ES-I3 (cell line): ENCODE results near the gene MCL1.
"Not testable (repeated sequence)": the region's sequence is repeated elsewhere in the genome, so short reads cannot be mapped to it uniquely, and the experiment has no call there.

Experiments used
- H3K36me3 ChIP-seq: 2 replicates; pipeline ENCODE4 v1.6.1; 2013; ENCODE audit warnings: mild to moderate bottlenecking, low read length, control low read depth, moderate library complexity; ENCODE audit not compliant: insufficient read depth
- H3K4me1 ChIP-seq: 2 replicates; pipeline ENCODE4 v1.6.1; 2013; ENCODE audit warnings: mild to moderate bottlenecking, control low read depth, low read length; ENCODE audit not compliant: insufficient read depth
- H3K9ac ChIP-seq: 2 replicates; pipeline ENCODE4 v1.6.1; 2013; ENCODE audit warnings: low read depth, mild to moderate bottlenecking, low read length, moderate library complexity
- H3K9me3 ChIP-seq: 2 replicates; pipeline ENCODE4 v1.6.1; 2013; ENCODE audit warnings: mild to moderate bottlenecking, low read length, moderate library complexity; ENCODE audit not compliant: control insufficient read depth, insufficient read depth

MCL1 gene

DNA sequence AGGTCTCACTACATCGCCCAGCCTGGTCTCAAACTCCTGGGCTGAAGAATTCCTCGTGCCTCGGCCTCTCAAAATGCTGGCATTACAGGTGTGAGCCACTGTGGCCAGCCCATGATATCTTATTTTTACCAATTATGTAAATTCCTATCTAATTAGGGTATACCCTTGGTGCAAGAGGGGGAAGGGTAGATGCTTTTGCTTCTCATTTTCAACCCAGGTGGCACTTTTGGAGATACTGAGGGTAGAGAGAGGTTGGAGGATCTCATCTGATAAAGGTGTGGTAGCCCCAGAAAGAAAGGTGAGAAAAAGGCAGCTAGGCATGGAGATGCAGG, 32.6 kb upstream of the MCL1 start:
- H3K9ac ChIP-seq, result no peak overlapping the region

DNA sequence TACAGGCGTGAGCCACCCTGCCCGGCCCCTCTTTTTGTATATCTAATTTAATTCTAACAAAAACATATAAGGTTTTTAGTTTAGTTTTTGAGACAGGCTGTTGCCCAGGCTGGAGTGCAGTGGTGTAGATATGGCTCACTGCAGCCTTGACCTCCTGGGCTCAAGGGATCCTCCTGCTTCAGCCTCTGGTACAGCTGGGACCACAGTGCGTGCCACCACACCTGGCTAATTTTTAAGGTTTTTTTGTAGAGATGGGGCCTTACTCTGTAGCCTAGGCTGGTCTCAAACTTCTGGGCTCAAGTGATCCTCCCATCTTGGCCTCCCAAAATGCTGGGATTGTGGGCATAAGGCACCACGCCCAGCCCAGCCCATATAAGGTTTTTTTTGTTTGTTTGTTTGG, 31.2 kb upstream of the MCL1 start:
- no peak overlapping the region for H3K9ac ChIP-seq
- H3K36me3 ChIP-seq, result peaks cover 7% of the 10 kb centered on the region
- no peaks in the 10 kb centered on the region for H3K9me3 ChIP-seq
- peaks cover 16% of the 10 kb centered on the region for H3K4me1 ChIP-seq

More for the DNA sequence above, 32.6 kb upstream of the MCL1 start:
- no peaks in the 10 kb centered on the region for H3K9me3 ChIP-seq
- peaks cover 20% of the 10 kb centered on the region for H3K4me1 ChIP-seq
- H3K36me3 ChIP-seq, result peaks cover 17% of the 10 kb centered on the region

DNA sequence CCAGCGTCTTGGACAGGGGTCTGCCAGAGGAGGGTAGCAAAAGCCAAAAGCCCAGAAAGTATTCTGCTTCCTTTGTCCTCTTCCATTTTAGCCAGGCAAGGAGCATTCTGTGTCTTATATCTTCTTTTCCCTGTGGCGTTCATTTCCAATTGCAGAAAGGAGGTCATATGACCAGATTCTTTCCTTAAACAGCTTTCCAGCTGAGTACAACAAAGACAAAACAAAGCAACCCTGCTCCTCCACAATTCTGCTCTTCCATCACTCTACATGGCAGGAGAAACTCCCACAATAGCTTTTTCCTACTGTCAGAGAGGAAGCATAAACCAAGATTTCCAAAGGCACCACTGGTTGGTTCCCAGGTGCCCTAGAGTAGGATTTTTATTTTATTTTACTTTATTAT, 30.3 kb upstream of the MCL1 start:
- peaks cover 5% of the 10 kb centered on the region for H3K36me3 ChIP-seq
- H3K9ac ChIP-seq, result no peak overlapping the region
- H3K9me3 ChIP-seq, result no peaks in the 10 kb centered on the region
- peaks cover 16% of the 10 kb centered on the region for H3K4me1 ChIP-seq

DNA sequence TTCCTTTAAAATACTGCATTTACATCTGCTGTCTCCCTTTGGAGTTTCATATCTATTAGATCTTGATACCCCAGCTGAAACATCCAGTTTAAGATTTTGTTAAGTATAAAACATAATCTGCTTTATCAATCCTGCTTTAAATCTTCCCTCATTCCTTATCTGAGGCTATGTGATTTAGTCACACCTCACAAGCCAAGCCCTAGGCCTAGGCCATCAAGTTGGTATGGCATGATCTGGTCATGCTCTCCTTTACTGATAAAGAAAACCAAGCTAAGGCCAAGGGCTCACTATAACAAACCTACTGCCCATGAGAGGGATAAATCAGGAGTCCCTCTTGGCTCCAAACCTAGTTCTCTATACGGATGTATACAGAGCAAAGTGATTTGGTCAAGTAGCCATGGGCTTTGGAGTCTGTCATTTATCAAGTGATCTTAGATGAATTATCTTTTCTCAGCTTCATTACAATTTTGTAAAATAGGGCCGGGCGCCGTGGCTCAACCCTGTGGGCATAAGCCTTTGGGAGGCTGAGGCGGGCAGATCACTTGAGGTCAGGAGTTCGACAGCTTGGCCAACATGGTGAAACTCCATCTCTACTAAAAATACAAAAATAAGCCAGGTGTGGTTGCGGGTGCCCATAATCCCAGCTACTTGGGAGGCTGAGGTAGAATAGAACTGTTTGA, 27.2 kb upstream of the MCL1 start:
- Histone ChIP-seq H3K36me3 (peaks cover 5% of the 10 kb centered on the region), H3K4me1 (peaks cover 27% of the 10 kb centered on the region), H3K9me3 (no peaks in the 10 kb centered on the region), H3K9ac (no peak overlapping the region)

DNA sequence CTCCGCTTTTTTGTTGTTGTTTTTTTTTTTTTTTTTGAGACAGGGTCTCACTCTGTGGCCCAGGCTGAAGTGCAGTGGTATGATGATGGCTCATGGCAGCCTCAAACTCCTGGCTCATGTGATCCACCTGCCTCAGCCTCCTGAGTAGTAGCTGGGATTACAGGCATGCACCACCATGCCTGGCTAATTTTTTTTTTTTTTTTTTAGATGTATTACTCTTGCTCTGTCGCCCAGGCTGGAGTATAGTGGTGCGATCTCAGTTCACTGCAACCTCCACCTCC, 26.0 kb upstream of the MCL1 start:
- H3K9me3 ChIP-seq, H3K9ac ChIP-seq, H3K36me3 ChIP-seq: not testable (repeated sequence)
- peaks cover 22% of the 10 kb centered on the region for H3K4me1 ChIP-seq

DNA sequence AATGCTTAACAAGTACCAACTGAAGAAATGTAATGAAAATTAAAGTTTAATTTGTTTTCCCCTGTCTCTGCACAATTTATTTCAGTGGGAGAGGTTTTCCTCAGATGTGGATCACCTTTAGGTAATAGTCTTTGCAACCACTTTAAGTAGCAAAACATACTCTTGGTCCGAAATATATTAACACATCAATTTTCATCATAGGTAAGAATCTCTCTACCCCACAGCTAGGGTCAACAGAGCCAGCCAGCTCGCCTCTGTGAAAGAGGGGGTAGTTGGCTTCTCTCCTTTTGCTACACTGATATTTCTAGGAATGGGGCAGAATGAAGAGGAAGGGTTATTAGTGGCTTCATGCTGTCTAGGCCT, 24.8 kb upstream of the MCL1 start:
- H3K9me3 ChIP-seq, result no peaks in the 10 kb centered on the region
- H3K9ac ChIP-seq, result no peak overlapping the region
- H3K36me3 ChIP-seq, result no peaks in the 10 kb centered on the region; the same call in none of the 2 replicates
- peaks cover 16% of the 10 kb centered on the region for H3K4me1 ChIP-seq

DNA sequence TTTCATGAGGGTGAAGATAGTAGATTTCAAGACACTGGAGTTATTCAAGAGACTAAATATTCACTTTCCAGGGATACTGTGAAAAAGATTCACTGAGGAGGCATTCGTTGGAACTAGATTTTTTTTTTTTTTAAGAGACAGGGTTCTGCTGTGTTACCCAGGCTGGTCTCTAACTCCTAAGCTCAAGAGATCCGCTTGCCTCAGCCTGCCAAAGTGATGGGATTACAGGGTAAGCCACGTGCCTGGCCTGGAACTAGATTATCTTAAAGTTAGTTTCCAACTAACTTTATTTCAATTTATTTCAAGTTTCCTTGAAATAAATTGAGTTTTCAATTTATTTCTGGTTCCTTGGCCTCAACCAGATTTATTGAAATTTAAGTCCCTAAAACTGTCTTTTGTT, 24.3 kb upstream of the MCL1 start:
- H3K36me3 ChIP-seq, result no peaks in the 10 kb centered on the region; the same call in 1 of the 2 replicates
- H3K9me3 ChIP-seq, result no peaks in the 10 kb centered on the region
- H3K9ac ChIP-seq, result no peak overlapping the region
- peaks cover 16% of the 10 kb centered on the region for H3K4me1 ChIP-seq

DNA sequence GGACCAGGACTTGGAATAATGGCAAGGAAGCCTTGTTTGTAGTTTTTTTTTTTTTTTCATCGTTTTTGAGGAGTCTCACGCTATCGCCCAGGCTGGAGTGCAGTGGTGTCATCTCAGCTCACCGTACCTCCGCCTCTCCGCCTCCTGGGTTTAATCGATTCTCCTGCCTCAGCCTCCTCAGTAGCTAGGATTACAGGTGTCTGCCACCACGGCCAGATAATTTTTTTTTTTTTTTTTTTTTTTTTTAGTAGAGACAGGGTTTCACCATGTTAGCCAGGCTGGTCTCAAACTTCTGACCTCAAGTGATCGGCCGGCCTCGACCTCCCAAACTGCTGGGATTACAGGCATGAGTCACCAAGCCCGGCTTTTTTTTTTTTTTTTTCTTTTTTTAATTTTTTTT, 23.0 kb upstream of the MCL1 start:
- peaks cover 16% of the 10 kb centered on the region for H3K4me1 ChIP-seq
- not testable (repeated sequence) for H3K9me3 ChIP-seq

DNA sequence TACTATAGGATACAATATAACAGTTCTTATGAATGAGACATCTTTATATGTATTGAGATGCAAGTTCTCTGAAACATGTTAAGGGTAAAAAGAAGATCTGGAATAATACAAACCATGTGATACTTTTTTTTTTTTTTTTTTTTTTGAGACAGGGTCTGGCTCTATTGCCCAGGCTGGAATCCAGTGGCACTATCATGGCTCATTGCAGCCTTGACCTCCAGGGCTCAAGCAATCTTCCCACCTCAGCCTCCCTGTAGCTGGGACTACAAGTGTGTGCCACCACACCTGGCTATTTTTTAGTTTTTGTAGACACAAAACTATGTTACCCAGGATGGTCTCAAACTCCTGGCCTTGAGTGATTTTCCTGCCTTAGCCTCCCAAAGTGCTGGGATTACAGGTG, 22.1 kb upstream of the MCL1 start:
- Histone ChIP-seq H3K36me3 (no peaks in the 10 kb centered on the region; the same call in 1 of the 2 replicates), H3K9me3 (no peaks in the 10 kb centered on the region), H3K9ac (no peak overlapping the region), H3K4me1 (peaks cover 16% of the 10 kb centered on the region)

More for the DNA sequence above, 23.0 kb upstream of the MCL1 start:
- not testable (repeated sequence) for H3K9ac ChIP-seq, H3K36me3 ChIP-seq

DNA sequence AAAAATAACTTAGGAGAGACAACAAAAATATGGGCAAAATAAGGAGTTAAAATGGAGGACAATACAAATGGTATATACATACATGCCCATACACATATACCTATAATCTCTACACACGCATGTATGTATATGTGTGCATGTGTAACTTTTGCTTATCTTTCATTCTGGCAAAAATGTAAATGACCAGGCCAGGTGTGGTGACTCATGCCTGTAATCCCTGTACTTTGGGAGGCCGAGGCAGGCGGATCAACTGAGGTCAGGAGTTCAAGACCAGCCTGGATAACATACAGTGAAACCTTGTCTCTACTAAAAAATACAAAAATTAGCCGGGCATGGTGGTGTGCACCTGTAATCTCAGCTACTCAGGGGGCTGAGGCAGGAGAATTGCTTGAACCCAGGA, 18.9 kb upstream of the MCL1 start:
- H3K36me3 ChIP-seq, H3K9ac ChIP-seq, H3K9me3 ChIP-seq, H3K4me1 ChIP-seq: not testable (repeated sequence)

DNA sequence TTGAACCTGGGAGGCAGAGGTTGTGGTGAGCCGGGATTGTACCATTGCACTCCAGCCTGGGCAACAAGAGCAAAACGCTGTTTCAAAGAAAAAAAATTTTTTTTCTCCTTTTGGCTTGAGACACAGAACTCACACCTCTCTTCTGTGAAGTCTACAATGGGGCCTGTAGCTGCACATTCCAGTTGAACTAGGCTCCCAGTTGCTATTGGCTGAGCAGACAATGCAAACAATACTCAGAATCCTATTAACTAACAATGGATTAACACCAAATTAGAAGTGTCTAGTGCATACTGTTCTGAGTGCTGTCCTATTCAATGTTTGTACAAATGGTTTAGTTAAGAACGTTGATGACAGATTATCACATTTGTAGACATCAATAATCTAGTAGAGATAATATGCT, 17.6 kb upstream of the MCL1 start:
- Histone ChIP-seq H3K4me1 (no peaks in the 10 kb centered on the region), H3K36me3 (peaks cover 3% of the 10 kb centered on the region), H3K9me3 (0 out of 2 replicates have a peak, but pooled peaks cover 2% of the 10 kb centered on the region), H3K9ac (no peak overlapping the region)

DNA sequence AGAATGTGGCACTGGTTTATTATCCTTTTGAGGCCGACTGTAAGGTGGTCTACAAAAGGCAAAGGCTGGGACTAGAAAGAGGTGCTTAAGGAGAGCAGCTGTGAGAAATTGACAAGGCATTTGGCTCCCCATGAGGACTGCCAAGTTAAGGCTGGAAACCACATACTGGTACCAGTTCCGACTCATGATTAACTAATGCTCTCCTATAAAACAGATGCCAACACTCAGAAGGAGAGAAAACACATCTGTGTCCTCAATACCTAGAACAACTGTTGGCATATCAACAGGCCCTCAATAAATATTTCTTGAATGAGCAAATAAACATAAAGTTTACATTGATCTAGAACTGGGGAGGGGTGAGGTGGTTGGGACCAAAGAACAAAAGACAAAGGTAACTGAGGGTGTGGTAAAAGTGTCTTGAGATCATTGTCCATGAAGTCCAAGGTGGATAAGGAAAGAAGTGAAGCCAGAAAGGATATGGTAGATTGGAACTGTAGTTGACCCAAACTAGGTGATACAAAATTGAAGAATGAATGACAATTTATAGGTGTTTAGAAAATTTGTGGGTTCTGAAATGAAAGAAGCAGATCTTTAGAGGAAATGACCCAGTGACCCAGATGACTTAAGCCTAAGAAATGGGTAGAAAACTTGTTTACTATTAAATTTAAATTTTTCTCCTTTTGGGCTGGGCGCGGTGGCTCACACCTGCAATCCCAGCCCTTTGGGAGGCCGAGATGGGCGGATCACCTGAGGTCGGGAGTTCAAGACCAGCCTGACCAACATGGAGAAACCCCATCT, 16.9 kb upstream of the MCL1 start:
- Histone ChIP-seq H3K9ac (no peak overlapping the region), H3K36me3 (peaks cover 3% of the 10 kb centered on the region), H3K9me3 (0 out of 2 replicates have a peak, but pooled peaks cover 2% of the 10 kb centered on the region), H3K4me1 (no peaks in the 10 kb centered on the region)

DNA sequence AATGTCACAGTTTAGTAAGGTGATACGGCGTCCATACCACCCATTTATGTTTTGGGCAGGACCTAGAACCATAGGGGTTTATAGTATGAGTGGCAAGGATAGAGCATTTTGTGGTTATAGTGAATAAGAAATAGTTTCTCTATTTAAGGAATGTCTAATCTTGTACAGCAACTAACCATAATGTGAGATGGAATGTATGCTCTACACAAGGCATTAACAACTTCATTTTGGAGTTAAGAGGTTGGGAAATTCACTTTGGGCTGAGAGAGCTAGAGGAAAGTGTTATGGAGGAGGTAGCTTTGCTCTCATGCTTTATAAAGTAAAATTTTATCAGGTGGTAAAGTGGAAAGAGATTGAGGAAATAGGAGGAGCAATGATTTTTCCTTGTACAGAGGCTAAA, 3.0 kb upstream of the MCL1 start:
- H3K9me3 ChIP-seq, result 0 out of 2 replicates have a peak, but pooled peaks cover 3% of the 10 kb centered on the region
- peaks cover 14% of the 10 kb centered on the region for H3K36me3 ChIP-seq
- no peak overlapping the region for H3K9ac ChIP-seq
- peaks cover 6% of the 10 kb centered on the region; the same call in 1 of the 2 replicates for H3K4me1 ChIP-seq

DNA sequence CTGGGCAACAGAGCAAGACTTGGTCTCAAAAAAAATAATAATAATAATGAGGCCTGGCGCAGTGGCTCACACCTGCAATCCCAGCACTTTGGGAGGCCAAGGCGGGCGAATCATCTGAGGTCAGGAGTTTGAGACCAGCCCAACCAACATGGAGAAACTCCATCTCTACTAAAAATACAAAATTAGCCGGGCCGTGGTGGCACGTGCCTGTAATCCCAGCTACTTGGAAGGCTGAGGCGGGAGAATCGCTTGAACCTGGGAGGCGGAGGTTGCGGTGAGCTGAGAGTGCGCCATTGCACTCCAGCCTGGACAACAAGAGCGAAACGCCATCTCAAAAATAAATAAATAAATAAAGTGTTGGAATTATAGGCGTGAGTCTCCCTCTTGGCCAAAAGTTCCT, 2.6 kb upstream of the MCL1 start:
- not testable (repeated sequence) for H3K9ac ChIP-seq, H3K9me3 ChIP-seq, H3K4me1 ChIP-seq
- peaks cover 18% of the 10 kb centered on the region for H3K36me3 ChIP-seq

DNA sequence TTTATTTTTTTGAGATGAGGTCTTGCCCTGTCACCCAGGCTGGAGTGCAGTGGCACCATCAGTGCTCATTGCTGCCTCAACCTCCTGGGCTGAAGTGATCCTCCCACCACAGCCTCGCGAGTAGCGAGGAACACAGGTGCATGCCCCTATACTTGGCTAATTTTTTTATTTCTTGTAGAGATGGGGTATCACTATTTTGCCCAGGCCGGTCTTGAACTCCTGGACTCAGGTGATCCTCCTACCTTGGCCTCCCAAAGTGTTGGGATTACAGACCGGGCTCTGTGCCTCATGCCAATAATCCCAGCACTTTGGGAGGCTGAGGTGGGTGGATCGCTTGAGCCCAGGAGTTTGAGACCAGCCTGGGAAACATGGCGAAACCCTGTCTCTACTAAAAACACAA, 2.0 kb upstream of the MCL1 start:
- H3K9me3 ChIP-seq, H3K4me1 ChIP-seq, H3K9ac ChIP-seq: not testable (repeated sequence)
- peaks cover 23% of the 10 kb centered on the region for H3K36me3 ChIP-seq
